H1 (cell line): Measurements from ENCODE around the gene OR2T4. TPM values are rescaled to one million over a fixed set of nuclear protein-coding genes. Genes with fewer than 3 reads are reported as not detected.

ENCODE experiments used
- CTCF ChIA-PET: fragments of 300-600 bp; sonication (Branson Sonifier 250); formaldehyde crosslinking; loops from one replicate; lab custom pipeline; 2021; ENCODE audit not compliant: partially characterized antibody; lab: Charles Lee
- POLR2A ChIA-PET: fragments of 300-600 bp; sonication (Branson Sonifier 250); formaldehyde crosslinking; loops from one replicate; lab custom pipeline; 2021; ENCODE audit warnings: inconsistent platforms; ENCODE audit not compliant: partially characterized antibody; lab: Charles Lee
- DNase-seq, 2 experiments: peaks; one replicate each; pipeline versions ENCODE4 v3.0.0 to v3.0.0-alpha.2; 2010 to 2022; ENCODE audit warnings: low spot score in 2 of 2, low read depth in 1 of 2, mixed read lengths in 1 of 2
- FAIRE-seq: peaks from 2 replicates; lab custom pipeline; 2011; peaks lifted over from hg19 to GRCh38; lab: Jason Lieb, UNC
- H2AFZ ChIP-seq: 2 replicates; pipeline ENCODE4 v1.8.1; 2012; ENCODE audit warnings: low read length, inconsistent platforms
- H2AK5ac ChIP-seq: 2 replicates; pipeline ENCODE4 v1.6.1; 2013; ENCODE audit warnings: low read depth, low read length
- H2BK120ac ChIP-seq: replicated peaks from 2 replicates; pipeline ENCODE3; 2013; ENCODE audit warnings: low read depth, low read length, inconsistent platforms
- H2BK12ac ChIP-seq: 2 replicates; pipeline ENCODE4 v1.6.1; 2013; ENCODE audit warnings: low read depth, low read length
- H2BK15ac ChIP-seq: 2 replicates; pipeline ENCODE4 v1.6.1; 2013; ENCODE audit warnings: low read length
- H2BK20ac ChIP-seq: 2 replicates; pipeline ENCODE4 v1.6.1; 2013; ENCODE audit warnings: low read length
- H2BK5ac ChIP-seq: 2 replicates; pipeline ENCODE4 v1.6.1; 2013; ENCODE audit warnings: low read depth, low read length
- H3K14ac ChIP-seq: 2 replicates; pipeline ENCODE4 v1.6.1; 2013; ENCODE audit warnings: inconsistent platforms; ENCODE audit not compliant: insufficient read length
- H3K18ac ChIP-seq: 2 replicates; pipeline ENCODE4 v1.6.1; 2013; ENCODE audit warnings: low read length; ENCODE audit errors: extremely low read depth
- H3K23ac ChIP-seq: 2 replicates; pipeline ENCODE4 v1.6.1; 2013; ENCODE audit warnings: inconsistent platforms; ENCODE audit not compliant: insufficient read length
- H3K23me2 ChIP-seq: 2 replicates; pipeline ENCODE4 v1.6.1; 2013; ENCODE audit warnings: low read depth, low read length
- H3K27ac ChIP-seq: 2 replicates; pipeline ENCODE4 v1.6.1; 2011; ENCODE audit warnings: low read depth, low read length, inconsistent platforms
- H3K27me3 ChIP-seq, 4 experiments: replicated peaks in 1 of 4; 1 replicate in 1 of 4; 2 replicates in 3 of 4; pipeline versions ENCODE4 v1.6.1 to v1.8.1; 2011 to 2013; ENCODE audit warnings: low read length in 3 of 4, mild to moderate bottlenecking in 3 of 4, inconsistent platforms in 2 of 4, mixed read lengths in 2 of 4, moderate library complexity in 1 of 4; ENCODE audit not compliant: control insufficient read depth in 3 of 4, insufficient read depth in 3 of 4; ENCODE audit errors: extremely low read depth in 1 of 4
- H3K36me3 ChIP-seq, 4 experiments: 2 replicates each; pipeline versions ENCODE4 v1.6.1 to v1.8.1; 2011 to 2013; ENCODE audit warnings: mild to moderate bottlenecking in 4 of 4, low read length in 3 of 4, moderate library complexity in 2 of 4, control low read depth in 1 of 4, inconsistent platforms in 1 of 4; ENCODE audit not compliant: insufficient read depth in 4 of 4, control insufficient read depth in 2 of 4
- H3K4ac ChIP-seq: replicated peaks from 2 replicates; pipeline ENCODE3; 2013; ENCODE audit warnings: low read length, low read depth, mixed read lengths, inconsistent platforms; ENCODE audit not compliant: insufficient read length
- H3K4me1 ChIP-seq, 4 experiments: replicated peaks in 1 of 4; 1 replicate in 1 of 4; 2 replicates in 3 of 4; pipeline versions ENCODE4 v1.6.1 to v1.8.1; 2011 to 2013; ENCODE audit warnings: low read length in 3 of 4, inconsistent platforms in 2 of 4, mixed read lengths in 1 of 4; ENCODE audit not compliant: insufficient read depth in 4 of 4, control insufficient read depth in 3 of 4
- H3K4me2 ChIP-seq, 2 experiments: 2 replicates each; pipeline versions ENCODE4 v1.6.1 to v1.8.1; 2011 to 2013; ENCODE audit warnings: low read depth in 2 of 2, low read length in 2 of 2, control low read depth in 1 of 2, inconsistent platforms in 1 of 2, mild to moderate bottlenecking in 1 of 2; ENCODE audit not compliant: insufficient read depth in 1 of 2
- H3K4me3 ChIP-seq, 4 experiments: fragments of 200-600, 300-600 bp in 1 of 4; sonication (generic), shearing (Covaris generic), sonication (Bioruptor Twin) in 1 of 4; 2 replicates each; pipeline versions ENCODE4 v1.5.1 to v1.8.1; 2011 to 2016; ENCODE audit warnings: low read length in 4 of 4, low read depth in 3 of 4, control low read depth in 2 of 4, inconsistent platforms in 2 of 4, mild to moderate bottlenecking in 2 of 4, mixed read lengths in 1 of 4, moderate library complexity in 1 of 4; ENCODE audit not compliant: insufficient read depth in 2 of 4; ENCODE audit errors: extremely low read depth in 1 of 4
- H3K56ac ChIP-seq: replicated peaks from 2 replicates; pipeline ENCODE3; 2013; ENCODE audit warnings: low read depth, mild to moderate bottlenecking, mixed read lengths, low read length, inconsistent platforms; ENCODE audit not compliant: insufficient read length
- H3K79me1 ChIP-seq: 2 replicates; pipeline ENCODE4 v1.6.1; 2013; ENCODE audit warnings: low read depth, low read length, control low read depth
- H3K79me2 ChIP-seq, 2 experiments: 2 replicates each; pipeline versions ENCODE4 v1.6.1 to v1.8.1; 2012 to 2013; ENCODE audit warnings: low read length in 2 of 2, mild to moderate bottlenecking in 2 of 2, inconsistent platforms in 1 of 2; ENCODE audit not compliant: insufficient read depth in 2 of 2, control insufficient read depth in 1 of 2
- H3K9ac ChIP-seq, 4 experiments: replicated peaks in 1 of 4; 1 replicate in 1 of 4; 2 replicates in 3 of 4; pipeline versions ENCODE4 v1.6.1 to v1.8.1; 2011 to 2013; ENCODE audit warnings: low read depth in 3 of 4, low read length in 3 of 4, control low read depth in 2 of 4, mild to moderate bottlenecking in 2 of 4, moderate library complexity in 2 of 4, inconsistent platforms in 1 of 4; ENCODE audit errors: extremely low read depth in 1 of 4
- H3K9me3 ChIP-seq, 2 experiments: 2 replicates each; pipeline versions ENCODE4 v1.6.1 to v1.8.1; 2012 to 2013; ENCODE audit warnings: mild to moderate bottlenecking in 2 of 2, moderate library complexity in 2 of 2, control low read depth in 1 of 2, inconsistent platforms in 1 of 2, low read depth in 1 of 2, low read length in 1 of 2, mixed read lengths in 1 of 2; ENCODE audit not compliant: insufficient read depth in 2 of 2
- H4K20me1 ChIP-seq, 2 experiments: replicated peaks in 1 of 2; 2 replicates each; pipeline versions ENCODE3 to v1.8.1; 2011 to 2013; ENCODE audit warnings: inconsistent platforms in 2 of 2, low read length in 2 of 2, mild to moderate bottlenecking in 1 of 2; ENCODE audit not compliant: insufficient read depth in 2 of 2, control insufficient read depth in 1 of 2
- H4K5ac ChIP-seq: 2 replicates; pipeline ENCODE4 v1.6.1; 2013; ENCODE audit warnings: low read length, low read depth, mixed read lengths, inconsistent platforms; ENCODE audit not compliant: insufficient read length
- H4K8ac ChIP-seq: 2 replicates; pipeline ENCODE4 v1.8.0; 2013; ENCODE audit warnings: mild to moderate bottlenecking, moderate library complexity, low read length, inconsistent platforms; ENCODE audit not compliant: insufficient read depth; ENCODE audit errors: extremely low read depth
- H4K91ac ChIP-seq: replicated peaks from 2 replicates; pipeline ENCODE3; 2013; ENCODE audit warnings: low read length, mixed read lengths, inconsistent platforms; ENCODE audit not compliant: insufficient read length
- ATF3 ChIP-seq: IDR thresholded peaks from 2 replicates; pipeline ENCODE4 v1.6.1; 2011; ENCODE audit warnings: low read depth, mild to moderate bottlenecking, low read length; ENCODE audit not compliant: insufficient read depth
- CTCF ChIP-seq, 3 experiments: IDR thresholded peaks; 1 replicate in 2 of 3; 2 replicates in 1 of 3; pipeline versions ENCODE4 v1.5.1 to v1.6.1; 2011; ENCODE audit warnings: low read length in 3 of 3, mild to moderate bottlenecking in 3 of 3, inconsistent platforms in 2 of 3, low read depth in 1 of 3, moderate library complexity in 1 of 3; ENCODE audit not compliant: insufficient read depth in 1 of 3; ENCODE audit errors: control extremely low read depth in 1 of 3
- FOSL1 ChIP-seq: IDR thresholded peaks from 2 replicates; pipeline ENCODE4 v1.6.1; 2011; ENCODE audit warnings: mild to moderate bottlenecking, low read depth, low read length, moderate library complexity; ENCODE audit not compliant: insufficient read depth
- MAX ChIP-seq: IDR thresholded peaks from 2 replicates; pipeline ENCODE4 v1.6.1; 2012; ENCODE audit warnings: inconsistent platforms
- NRF1 ChIP-seq: IDR thresholded peaks from 2 replicates; pipeline ENCODE4 v1.6.1; 2011; ENCODE audit warnings: mild to moderate bottlenecking, low read depth, low read length, improper control_type of control experiment
- RBBP5 ChIP-seq: IDR thresholded peaks from 2 replicates; pipeline ENCODE4 v1.7.1; 2012; ENCODE audit warnings: low read depth, mild to moderate bottlenecking, inconsistent platforms, low read length, moderate library complexity, borderline replicate concordance
- SP2 ChIP-seq: IDR thresholded peaks from 2 replicates; pipeline ENCODE4 v1.6.1; 2012; ENCODE audit warnings: mild to moderate bottlenecking, low read length, inconsistent platforms
- TCF12 ChIP-seq: IDR thresholded peaks from 2 replicates; pipeline ENCODE4 v1.6.1; 2011; ENCODE audit warnings: low read depth, mild to moderate bottlenecking, low read length
- WGBS, 2 experiments: shearing (Covaris generic) in 1 of 2; methylation state at CpG; one replicate each; pipeline versions ENCODE4 v1.1.6 to v1.1.7; 2013 to 2015; ENCODE audit warnings: low lambda C conversion rate in 2 of 2, mixed read lengths in 2 of 2, inconsistent platforms in 1 of 2, low coverage in 1 of 2, missing lambda C conversion rate in 1 of 2; ENCODE audit not compliant: insufficient replicate concordance in 2 of 2, insufficient coverage in 1 of 2, insufficient read length in 1 of 2; ENCODE audit errors: extremely low coverage in 1 of 2, missing lambda C conversion rate in 1 of 2; 5-methylcytosine and 5-hydroxymethylcytosine counted together
- polyA plus RNA-seq, 7 experiments: library from polyadenylated mRNA; depleted of rRNA in 3 of 7; stranded (reverse) in 5 of 7; unstranded in 2 of 7; fragments of >200 nt in 5 of 7; fragments of 200-250 nt in 2 of 7; gene quantifications; 1 replicate in 5 of 7; 2 replicates in 1 of 7; 4 replicates in 1 of 7; pipeline versions ENCODE4 v1.2.1 to v1.2.3, GENCODE V29; 2011 to 2013; ENCODE audit warnings: missing spikeins in 2 of 7, mixed read lengths in 2 of 7
- total RNA-seq: library from RNA; stranded (reverse); fragmentation: NEBNext Ultra II Directional; extraction: Animal tissue kit (Norgen Biotek cat#: 25700); gene quantifications from 2 replicates; pipeline ENCODE4 v1.2.1, GENCODE V29; 2021

Gene OR2T4
- total and polyA plus RNA-seq, 2 of the 8 experiments (the other 6 are each of a cell fraction or from before 2014, with no cell fraction given): not detected

- Histone ChIP-seq H3K79me2 (no peaks in the 10 kb centered on the region), H2BK15ac (no peak overlapping the region), H3K23ac (no peak overlapping the region), H4K5ac (no peak overlapping the region), H2BK20ac (no peak overlapping the region), H3K4me2 (no peak overlapping the region), H3K4me3 (0 out of 8 replicates have a peak overlapping the region, but pooled peaks of 1 of the 4 experiments have one; percentile 27), H3K18ac (no peak overlapping the region), H4K8ac (no peak overlapping the region), H2AFZ (no peak overlapping the region), H2BK120ac (no peak overlapping the region), H3K79me1 (no peaks in the 10 kb centered on the region), H3K27ac (no peak overlapping the region), H3K27me3 (no peaks in the 10 kb centered on the region), H4K20me1 (no peaks in the 10 kb centered on the region), H3K9me3 (peaks cover 75 to 76% of the 10 kb centered on the region in 2 experiments), H2BK5ac (no peak overlapping the region), H3K4me1 (no peaks in the 10 kb centered on the region), H3K4ac (no peak overlapping the region), H3K9ac (no peak overlapping the region), H3K56ac (no peak overlapping the region), H3K14ac (no peak overlapping the region), H2BK12ac (no peak overlapping the region), H3K36me3 (no peaks in the 10 kb centered on the region; a peak in 1 of 8 replicates), H4K91ac (no peak overlapping the region), H3K23me2 (no peaks in the 10 kb centered on the region), H2AK5ac (no peak overlapping the region)
- POLR2A ChIA-PET: no interaction called here
- WGBS, 2 experiments: 84% methylated on average over 6 of the region's 6 CpGs; no CpG with 5 or more reads in 1 of the 2 experiments
- CTCF ChIA-PET: interaction anchor here (1.7 kb wide), 1 partner anchor 8 kb away, joined by 3 read pairs; no protein-coding TSS in a partner anchor
- no peak for TF ChIP-seq NRF1
- no peak for TF ChIP-seq FOSL1
- no peak for TF ChIP-seq CTCF (IDR thresholded peaks at IDR 0.05; ENCODE audit: control extremely low read depth in 1 of 3, insufficient read depth in 1 of 3, low read depth in 1 of 3, low read length in 3 of 3)
- no peak for TF ChIP-seq MAX
- TF ChIP-seq ATF3: no peak
- TF ChIP-seq SP2: no peak
- TF ChIP-seq TCF12: no peak
- TF ChIP-seq RBBP5: no peak
- FAIRE-seq (peak; percentile 100), DNase-seq (no peak)
Observed at GRCh38 chr1:248404024-248404423, 42.6 kb downstream of the OR2T4 start.
